Hepatocyte (in vitro differentiated cells): ENCODE measurements around the gene IPO7.

Source experiments
- CTCF ChIP-seq: fragments of 200-600 bp; sonication (generic); IDR thresholded peaks from 2 replicates; pipeline ENCODE4 v1.5.1; 2016; ENCODE audit warnings: antibody characterized with exemption, mild to moderate bottlenecking; ENCODE audit not compliant: poor library complexity
- EZH2 ChIP-seq: fragments of 200-600 bp; sonication (generic); IDR thresholded peaks from 2 replicates; pipeline ENCODE4 v1.6.1; 2016; ENCODE audit warnings: antibody characterized with exemption, mild to moderate bottlenecking, borderline replicate concordance
- EZH2phosphoT487 ChIP-seq: fragments of 200-600 bp; sonication (generic); IDR thresholded peaks from one replicate; pipeline ENCODE4 v1.6.1; 2018; ENCODE audit warnings: antibody characterized with exemption, mild to moderate bottlenecking, low read depth, moderate library complexity; ENCODE audit not compliant: unreplicated experiment, severe bottlenecking

GRCh38 chr11:9473408-9473807 is 89.0 kb downstream of the IPO7 start:
- TF ChIP-seq CTCF (no peak), EZH2 (no peak), EZH2phosphoT487 (no peak)
